ENCODE data around the gene STPG3. TPM values are rescaled to one million over a fixed set of nuclear protein-coding genes. Genes with fewer than 3 reads are reported as not detected.

Gene STPG3
- total and polyA plus RNA-seq, 2 of the 8 experiments (the other 6 are each of a cell fraction or from before 2014, with no cell fraction given): not detected

DNA sequence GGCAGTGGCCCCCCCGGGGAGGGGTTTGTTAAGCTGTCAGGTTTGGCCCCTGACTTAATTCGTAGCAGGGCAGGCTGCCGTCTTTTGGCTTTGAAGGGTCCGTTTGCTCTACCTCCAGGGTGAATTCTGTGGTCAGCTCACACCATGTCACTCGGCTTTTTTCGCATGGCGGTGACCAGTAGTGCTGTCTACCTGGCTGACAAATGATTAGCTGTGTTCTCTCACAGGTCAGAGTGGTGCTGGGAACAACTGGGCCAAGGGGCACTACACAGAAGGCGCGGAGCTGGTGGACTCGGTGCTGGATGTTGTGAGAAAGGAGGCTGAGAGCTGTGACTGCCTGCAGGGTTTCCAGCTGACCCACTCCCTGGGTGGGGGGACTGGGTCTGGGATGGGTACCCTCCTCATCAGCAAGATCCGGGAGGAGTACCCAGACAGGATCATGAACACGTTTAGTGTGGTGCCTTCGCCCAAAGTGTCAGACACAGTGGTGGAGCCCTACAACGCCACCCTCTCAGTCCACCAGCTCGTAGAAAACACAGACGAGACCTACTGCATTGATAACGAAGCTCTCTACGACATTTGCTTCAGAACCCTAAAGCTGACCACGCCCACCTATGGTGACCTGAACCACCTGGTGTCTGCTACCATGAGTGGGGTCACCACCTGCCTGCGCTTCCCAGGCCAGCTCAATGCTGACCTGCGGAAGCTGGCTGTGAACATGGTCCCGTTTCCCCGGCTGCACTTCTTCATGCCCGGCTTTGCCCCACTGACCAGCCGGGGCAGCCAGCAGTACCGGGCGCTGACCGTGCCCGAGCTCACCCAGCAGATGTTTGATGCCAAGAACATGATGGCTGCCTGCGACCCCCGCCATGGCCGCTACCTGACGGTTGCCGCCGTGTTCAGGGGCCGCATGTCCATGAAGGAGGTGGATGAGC, 8.6 kb upstream of the STPG3 start:
- DNase-seq (ENCODE audit: low read depth in 1 of 2, low spot score in 2 of 2): no peak
- Histone ChIP-seq H3K4me3 (ENCODE audit: extremely low read depth in 1 of 4, insufficient read depth in 2 of 4, low read depth in 3 of 4, low read length in 4 of 4) (peak overlapping the region; percentile 64 to 92 (median 74)), H3K9me3 (ENCODE audit: insufficient read depth in 2 of 2, low read depth in 1 of 2, low read length in 1 of 2) (no peaks in the 10 kb centered on the region), H3K4me2 (ENCODE audit: insufficient read depth in 1 of 2, low read depth in 2 of 2, low read length in 2 of 2) (peak overlapping the region; percentile 76 to 87), H3K27me3 (replicated peaks in 1 of 4; ENCODE audit: control insufficient read depth in 3 of 4, extremely low read depth in 1 of 4, insufficient read depth in 3 of 4, low read length in 3 of 4) (no peaks in the 10 kb centered on the region), H2BK15ac (ENCODE audit: low read length) (no peak overlapping the region), H4K8ac (ENCODE audit: extremely low read depth, insufficient read depth, low read length) (no peak overlapping the region), H3K23me2 (ENCODE audit: low read depth, low read length) (peaks cover 5% of the 10 kb centered on the region; the same call in 1 of the 2 replicates), H3K79me2 (ENCODE audit: control insufficient read depth in 1 of 2, insufficient read depth in 2 of 2, low read length in 2 of 2) (peaks cover 0 to 20% of the 10 kb centered on the region in 2 experiments; a peak in 2 of 4 replicates), H3K4ac (replicated peaks; ENCODE audit: insufficient read length, low read depth, low read length) (no peak overlapping the region), H3K23ac (ENCODE audit: insufficient read length) (no peak overlapping the region), H2BK12ac (ENCODE audit: low read depth, low read length) (no peak overlapping the region), H2BK120ac (replicated peaks; ENCODE audit: low read depth, low read length) (no peak overlapping the region), H3K36me3 (ENCODE audit: control insufficient read depth in 2 of 4, insufficient read depth in 4 of 4, low read length in 3 of 4) (peaks cover 6 to 18% (median 15%) of the 10 kb centered on the region in 4 experiments; a peak in 7 of 8 replicates), H2BK20ac (ENCODE audit: low read length) (no peak overlapping the region), H2AFZ (ENCODE audit: low read length) (no peak overlapping the region), H3K4me1 (replicated peaks in 1 of 4; ENCODE audit: control insufficient read depth in 3 of 4, insufficient read depth in 4 of 4, low read length in 3 of 4) (peaks cover 0 to 20% (median 11%) of the 10 kb centered on the region in 4 experiments; a peak in 5 of 7 replicates), H3K14ac (ENCODE audit: insufficient read length) (no peak overlapping the region), H4K5ac (ENCODE audit: insufficient read length, low read depth, low read length) (no peak overlapping the region), H3K9ac (replicated peaks in 1 of 4; ENCODE audit: extremely low read depth in 1 of 4, low read depth in 3 of 4, low read length in 3 of 4) (no peak overlapping the region; a peak in 1 of 7 replicates), H2AK5ac (ENCODE audit: low read depth, low read length) (no peak overlapping the region), H4K20me1 (replicated peaks in 1 of 2; ENCODE audit: control insufficient read depth in 1 of 2, insufficient read depth in 2 of 2, low read length in 2 of 2) (peaks cover 22 to 23% of the 10 kb centered on the region in 2 experiments), H3K79me1 (ENCODE audit: low read depth, low read length) (peaks cover 5% of the 10 kb centered on the region), H4K91ac (replicated peaks; ENCODE audit: insufficient read length, low read length) (no peak overlapping the region), H3K27ac (ENCODE audit: low read depth, low read length) (no peak overlapping the region), H3K56ac (replicated peaks; ENCODE audit: insufficient read length, low read depth, low read length) (no peak overlapping the region), H2BK5ac (ENCODE audit: low read depth, low read length) (no peak overlapping the region), H3K18ac (ENCODE audit: extremely low read depth, low read length) (no peak overlapping the region)
- POLR2A ChIA-PET (ENCODE audit: partially characterized antibody): interaction anchor here (0.6 to 69.9 kb wide), 18 partner anchors 8 to 267 kb away, joined by 3 to 1462 read pairs (median 4); partner anchors contain the start of genes ANAPC2, CYSRT1, NDOR1 and NELFB
- 89% methylated on average over 36 of the region's 36 CpGs; no CpG with 5 or more reads in 1 of the 2 experiments for WGBS, 2 experiments (ENCODE audit: extremely low coverage in 1 of 2, insufficient coverage in 1 of 2, insufficient read length in 1 of 2, insufficient replicate concordance in 2 of 2, low coverage in 1 of 2, low lambda C conversion rate in 2 of 2, missing lambda C conversion rate in 1 of 2)
- TF ChIP-seq POLR2AphosphoS5 (IDR thresholded peaks at IDR 0.05; ENCODE audit: low read depth, low read length): peak; percentile 12; the same call in 1 of the 2 replicates
- TF ChIP-seq SP1 (IDR thresholded peaks at IDR 0.05; ENCODE audit: low read depth, low read length): peak; percentile 32; the same call in 1 of the 2 replicates
- TF ChIP-seq, protein P1, sequence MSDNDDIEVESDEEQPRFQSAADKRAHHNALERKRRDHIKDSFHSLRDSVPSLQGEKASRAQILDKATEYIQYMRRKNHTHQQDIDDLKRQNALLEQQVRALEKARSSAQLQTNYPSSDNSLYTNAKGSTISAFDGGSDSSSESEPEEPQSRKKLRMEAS (IDR thresholded peaks at IDR 0.05): no peak
- FAIRE-seq: no peak
- CTCF ChIA-PET (ENCODE audit: partially characterized antibody): interaction anchor here (0.6 to 9.1 kb wide), 12 partner anchors 9 to 213 kb away, joined by 3 to 113 read pairs (median 5); partner anchors contain the start of genes CYSRT1, RNF208, RNF224 and SLC34A3

Data from H1 (cell line).